GM12801 (cell line): ENCODE data around the gene MAN1A2.

Source experiments
- CTCF ChIP-seq: IDR thresholded peaks from one replicate; pipeline ENCODE4 v1.5.1; 2011; ENCODE audit warnings: control low read depth; ENCODE audit not compliant: insufficient read length; ENCODE audit errors: extremely low read depth

MAN1A2 gene

GRCh38 chr1:117416546-117417125 lies 49.4 kb downstream of the MAN1A2 start:
- no peak for TF ChIP-seq CTCF

DNA sequence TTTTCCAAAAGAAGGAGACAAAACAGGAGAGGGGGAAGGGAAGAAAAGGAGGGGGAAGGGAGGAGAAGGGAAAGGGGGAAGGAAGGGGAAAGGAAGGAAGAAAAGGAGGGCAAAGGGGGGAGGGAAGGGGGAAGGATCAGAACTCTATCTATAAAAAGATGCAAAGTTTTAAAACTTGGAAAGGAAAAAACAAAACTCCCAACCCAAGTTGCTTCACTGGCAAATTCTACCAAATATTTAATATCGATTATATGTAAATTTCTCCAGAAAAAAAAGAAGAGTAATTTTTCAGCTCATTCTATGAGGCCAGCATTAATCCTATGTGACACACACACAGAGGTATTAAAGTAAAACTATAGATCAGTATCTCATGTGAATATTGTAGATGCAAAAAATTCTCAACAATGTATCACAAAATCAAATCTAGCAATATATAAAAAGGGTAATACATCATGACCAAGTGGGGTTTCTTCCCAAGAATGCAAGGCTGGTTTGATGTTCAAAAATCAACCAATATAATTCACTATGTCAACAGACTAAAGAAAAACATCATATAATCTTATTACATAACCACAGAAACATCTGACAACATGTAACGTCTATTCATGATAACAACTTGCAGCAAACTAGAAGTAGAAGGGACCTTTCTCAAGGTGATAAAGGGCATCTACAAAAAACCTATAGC lies 57.9 kb downstream of the MAN1A2 start:
- TF ChIP-seq CTCF = no peak

- no peak for TF ChIP-seq CTCF
These were observed 60.0 kb downstream of the MAN1A2 start for GRCh38 chr1:117427297-117427696.

DNA sequence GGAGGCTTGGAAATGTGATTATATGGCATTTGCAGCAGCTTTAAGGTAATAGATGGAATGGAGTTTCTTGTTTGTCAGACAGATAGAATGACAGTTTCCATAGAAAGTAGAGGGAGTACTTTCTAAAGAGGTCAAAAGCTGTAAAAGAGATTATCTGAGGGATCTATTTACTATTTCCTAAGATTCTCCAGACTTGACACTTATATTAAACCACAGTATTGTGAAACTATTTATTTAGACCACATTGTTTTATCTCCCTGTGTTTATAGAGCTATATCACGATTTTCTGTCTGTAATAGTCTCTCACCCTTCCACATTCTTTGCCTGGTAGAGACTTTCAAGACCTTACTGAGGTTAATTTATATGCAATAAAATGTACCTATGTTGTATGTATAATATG lies 66.7 kb downstream of the MAN1A2 start:
- no peak for TF ChIP-seq CTCF

DNA sequence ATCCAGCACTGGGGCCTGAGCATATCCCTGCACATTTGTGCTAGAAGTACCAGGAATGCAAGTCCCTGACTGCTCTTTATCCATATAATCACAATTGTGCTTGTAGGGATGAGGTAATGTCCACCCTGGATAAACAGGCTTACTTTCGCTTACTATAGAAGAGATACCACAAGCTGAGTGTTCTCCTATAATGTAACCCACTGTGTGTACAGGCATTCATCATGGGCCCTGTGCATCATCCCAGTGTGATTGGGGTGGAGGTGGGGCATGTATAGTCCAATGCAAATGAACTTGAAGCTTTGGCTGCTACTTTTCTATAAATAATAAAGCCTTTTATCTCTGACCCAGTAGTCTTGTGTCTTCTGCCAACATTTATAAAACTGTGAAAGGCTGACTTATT lies 69.3 kb downstream of the MAN1A2 start:
- TF ChIP-seq CTCF = no peak

GRCh38 chr1:117447661-117448060 lies 80.4 kb downstream of the MAN1A2 start:
- no peak for TF ChIP-seq CTCF

GRCh38 chr1:117452216-117452615 lies 85.0 kb downstream of the MAN1A2 start:
- no peak for TF ChIP-seq CTCF

DNA sequence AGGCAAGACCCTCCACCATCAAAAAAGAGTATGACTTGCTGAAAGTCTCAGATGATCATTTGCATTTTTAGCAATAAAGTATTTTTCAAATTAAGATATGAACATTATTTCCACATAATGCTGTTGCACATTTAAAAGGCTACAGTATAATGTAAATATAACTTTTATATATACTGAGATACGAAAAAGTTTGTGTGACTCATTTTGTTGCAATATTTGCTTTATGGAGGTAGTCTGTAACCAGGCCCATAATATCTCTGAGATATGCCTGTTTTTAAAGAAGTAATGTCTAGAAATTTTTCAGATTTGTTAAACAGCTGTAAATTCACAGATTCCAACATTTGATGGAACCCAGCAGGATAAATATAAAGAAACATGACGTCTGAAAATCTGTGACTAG lies 86.7 kb downstream of the MAN1A2 start:
- no peak for TF ChIP-seq CTCF
